Activated effector memory CD4-positive, alpha-beta T cell treated with anti-CD3 and anti-CD28 coated beads, Interleukin-2, amount 50 U/mL, for 16 hours (primary cell): ENCODE measurements around the gene DLGAP4.
"Not testable (repeated sequence)": the region's sequence is repeated elsewhere in the genome, so short reads cannot be mapped to it uniquely, and the experiment has no call there.

Source experiments
- DNase-seq: peaks from one replicate; pipeline ENCODE4 v3.0.0-alpha.2; 2020

Gene DLGAP4

GRCh38 chr20:36355469-36356171 lies 49.5 kb downstream of the DLGAP4 start:
- DNase-seq, result no peak

- DNase-seq, result no peak
Measured at GRCh38 chr20:36359668-36360406, 53.7 kb downstream of the DLGAP4 start.

GRCh38 chr20:36360429-36360828 lies 54.3 kb downstream of the DLGAP4 start:
- no peak for DNase-seq

- no peak for DNase-seq
Measured at GRCh38 chr20:36361406-36361805, 55.3 kb downstream of the DLGAP4 start.

- no peak for DNase-seq
Measured at GRCh38 chr20:36362261-36362660, 56.1 kb downstream of the DLGAP4 start.

- no peak for DNase-seq
Measured at GRCh38 chr20:36362978-36363713, 57.0 kb downstream of the DLGAP4 start.

- no peak for DNase-seq
Measured at GRCh38 chr20:36364506-36364905, 58.4 kb downstream of the DLGAP4 start.

GRCh38 chr20:36366623-36367369 lies 60.7 kb downstream of the DLGAP4 start:
- no peak for DNase-seq

GRCh38 chr20:36367370-36367745 lies 61.2 kb downstream of the DLGAP4 start:
- no peak for DNase-seq

- DNase-seq, result no peak
Measured at GRCh38 chr20:36367907-36368799, 62.0 kb downstream of the DLGAP4 start.

GRCh38 chr20:36368869-36369268 lies 62.7 kb downstream of the DLGAP4 start:
- DNase-seq, result no peak

GRCh38 chr20:36369739-36370138 lies 63.6 kb downstream of the DLGAP4 start:
- DNase-seq, result no peak

- no peak for DNase-seq
Measured at GRCh38 chr20:36370991-36371790, 65.1 kb downstream of the DLGAP4 start.

- no peak for DNase-seq
Measured at GRCh38 chr20:36372666-36373065, 66.5 kb downstream of the DLGAP4 start.

GRCh38 chr20:36373089-36373488 lies 67.0 kb downstream of the DLGAP4 start:
- no peak for DNase-seq

- DNase-seq, result no peak
Measured at GRCh38 chr20:36374995-36375394, 68.9 kb downstream of the DLGAP4 start.

GRCh38 chr20:36377348-36378326 lies 71.5 kb downstream of the DLGAP4 start:
- DNase-seq, result no peak

GRCh38 chr20:36378686-36379085 lies 72.5 kb downstream of the DLGAP4 start:
- no peak for DNase-seq

GRCh38 chr20:36379914-36380313 lies 73.8 kb downstream of the DLGAP4 start:
- DNase-seq, result not testable (repeated sequence)
